Measurements from ENCODE around the gene YPEL3. TPM values are rescaled to one million over a fixed set of nuclear protein-coding genes. Genes with fewer than 3 reads are reported as not detected.

The YPEL3 gene
- total RNA-seq, 4 donors from 2014 or later: 72.7 to 222 (median 154) TPM

- Histone ChIP-seq H3K4me3 (peak within 1 kb of the TSS; percentile 56 to 62 (median 60)), H3K4me1 (peaks cover 40 to 61% (median 56%) of the 10 kb centered on the region in 4 donors), H3K9me3 (peaks cover 0 to under 1% (median under 1%) of the 10 kb centered on the region in 4 donors), H3K36me3 (peaks cover 0 to 22% (median 19%) of the 10 kb centered on the region in 4 donors), H3K27me3 (no peaks in the 10 kb centered on the region), H3K27ac (replicated peaks in 1 of 4) (peak within 1 kb of the TSS; percentile 80 to 97 (median 94))
- peak; percentile 98 for DNase-seq (ENCODE audit: extremely low spot score)
- TF ChIP-seq POLR2A (IDR thresholded peaks at IDR 0.05; ENCODE audit: low read depth) (no peak), POLR2AphosphoS5 (IDR thresholded peaks at IDR 0.05) (peak; percentile 68 to 82), CTCF (IDR thresholded peaks at IDR 0.05) (peak; percentile 81 to 96 (median 84)), EP300 (IDR thresholded peaks at IDR 0.05) (no peak)
- WGBS: 0% methylated on average over 27 of the region's 76 CpGs
- intact Hi-C loops (cut with DNase I): loop anchor here (10.0 kb wide), 1 partner anchor 313 kb away; the partner anchor contains the start of gene ZNF771
These were observed 4.3 kb downstream of the YPEL3 start, which contains the start of gene TBX6 for GRCh38 chr16:30091474-30092372. Gene TBX6 (minus strand): TSS chr16:30091924. CDS start chr16:30091193, 731 bp downstream.

- no peak for DNase-seq (ENCODE audit: extremely low spot score)
- Histone ChIP-seq H3K9me3 (no peaks in the 10 kb centered on the region), H3K27ac (replicated peaks in 1 of 4) (peak overlapping the region; percentile 80 to 97 (median 94)), H3K4me3 (peak overlapping the region; percentile 56 to 62 (median 60)), H3K36me3 (peaks cover 0 to 22% (median 20%) of the 10 kb centered on the region in 4 donors), H3K4me1 (peaks cover 36 to 57% (median 53%) of the 10 kb centered on the region in 4 donors), H3K27me3 (no peaks in the 10 kb centered on the region)
- 50% methylated on average over 13 of the region's 26 CpGs for WGBS
- no peak for TF ChIP-seq POLR2AphosphoS5 (IDR thresholded peaks at IDR 0.05)
- no peak for TF ChIP-seq CTCF (IDR thresholded peaks at IDR 0.05)
- TF ChIP-seq EP300 (IDR thresholded peaks at IDR 0.05): no peak
- TF ChIP-seq POLR2A (IDR thresholded peaks at IDR 0.05; ENCODE audit: low read depth): no peak
- intact Hi-C loops (cut with DNase I): loop anchor here (10.0 kb wide), 1 partner anchor 314 kb away; the partner anchor contains the start of gene ZNF771
These were observed 5.2 kb downstream of the YPEL3 start for GRCh38 chr16:30090610-30091331.

GRCh38 chr16:30088832-30089624 lies 7.0 kb downstream of the YPEL3 start:
- H3K4me1 ChIP-seq: peaks cover 27 to 49% (median 40%) of the 10 kb centered on the region in 4 donors
- TF ChIP-seq POLR2AphosphoS5 (IDR thresholded peaks at IDR 0.05) (no peak), EP300 (IDR thresholded peaks at IDR 0.05) (no peak)

GRCh38 chr16:30088237-30088831 lies 7.7 kb downstream of the YPEL3 start:
- peaks cover 8 to 31% (median 27%) of the 10 kb centered on the region in 4 donors for H3K36me3 ChIP-seq
- H3K27me3 ChIP-seq: no peaks in the 10 kb centered on the region
- peaks cover 22 to 42% (median 34%) of the 10 kb centered on the region in 4 donors for H3K4me1 ChIP-seq
- intact Hi-C loops (cut with DNase I): no loop called here
- DNase-seq (ENCODE audit: extremely low spot score): no peak
- no peak overlapping the region for H3K27ac ChIP-seq (replicated peaks in 1 of 4)
- no peak for TF ChIP-seq CTCF (IDR thresholded peaks at IDR 0.05)
- TF ChIP-seq POLR2AphosphoS5 (IDR thresholded peaks at IDR 0.05): no peak
- TF ChIP-seq EP300 (IDR thresholded peaks at IDR 0.05): no peak
- TF ChIP-seq POLR2A (IDR thresholded peaks at IDR 0.05; ENCODE audit: low read depth): no peak
- H3K4me3 ChIP-seq: no peak overlapping the region
- 72% methylated on average over 8 of the region's 10 CpGs for WGBS
- no peaks in the 10 kb centered on the region for H3K9me3 ChIP-seq

More at GRCh38 chr16:30088832-30089624, 7.0 kb downstream of the YPEL3 start:
- Histone ChIP-seq H3K36me3 (peaks cover 7 to 31% (median 27%) of the 10 kb centered on the region in 4 donors), H3K27me3 (no peaks in the 10 kb centered on the region), H3K9me3 (no peaks in the 10 kb centered on the region), H3K4me3 (no peak overlapping the region), H3K27ac (replicated peaks in 1 of 4) (no peak overlapping the region)
- DNase-seq (ENCODE audit: extremely low spot score): no peak
- intact Hi-C loops (cut with DNase I): no loop called here
- WGBS: 80% methylated on average over 16 of the region's 22 CpGs

All from esophagus muscularis mucosa (tissue), 4 donors.